K562 (cell line): ENCODE data around the gene C1orf56. TPM values are rescaled to one million over a fixed set of nuclear protein-coding genes. Genes with fewer than 3 reads are reported as not detected.
A peak's percentile ranks its signal among the peaks of the same experiment; 100 is the strongest.

Source experiments
- ARID3B ChIP-seq: fragments of 250-450 bp; sonication (Bioruptor Pico); IDR thresholded peaks from 2 replicates; pipeline ENCODE4 v1.4.0; 2020; ENCODE audit warnings: borderline replicate concordance
- ATF7 ChIP-seq: fragments of 450-650 bp; IDR thresholded peaks from 2 replicates; pipeline ENCODE4 v1.7.1; 2014; ENCODE audit warnings: mild to moderate bottlenecking, moderate library complexity
- CAMTA2 ChIP-seq: fragments of 250-450 bp; sonication (Bioruptor Pico); conservative IDR thresholded peaks from 2 replicates; pipeline ENCODE4 v1.5.1; 2022
- E2F4 ChIP-seq: sonication (generic); formaldehyde crosslinking; IDR thresholded peaks from 2 replicates; pipeline ENCODE4 v1.8.0; 2022; ENCODE audit warnings: mild to moderate bottlenecking, low read depth, missing genetic modification reagents
- FOS ChIP-seq: IDR thresholded peaks from 3 replicates; pipeline ENCODE4 v1.6.1; 2011; ENCODE audit not compliant: insufficient read length; ENCODE audit errors: extremely low read depth
- HDAC1 ChIP-seq, 2 experiments: fragments of 450-650 bp; IDR thresholded peaks; 2 replicates each; pipeline ENCODE4 v1.6.1; 2016 to 2017; ENCODE audit warnings: inconsistent platforms in 1 of 2, mild to moderate bottlenecking in 1 of 2, moderate library complexity in 1 of 2
- HNRNPK ChIP-seq: fragments of 200-400 bp; formaldehyde crosslinking; IDR thresholded peaks from one replicate; pipeline ENCODE4 v1.6.1; 2018; ENCODE audit warnings: mild to moderate bottlenecking, low read depth, low read length; ENCODE audit not compliant: poor library complexity, severe bottlenecking
- KDM1A ChIP-seq, 2 experiments: fragments of 450-650 bp; IDR thresholded peaks; 2 replicates each; pipeline ENCODE4 v1.6.1; 2016; ENCODE audit warnings: mild to moderate bottlenecking in 2 of 2
- LCOR ChIP-seq: sonication (generic); formaldehyde crosslinking; IDR thresholded peaks from 2 replicates; pipeline ENCODE4 v1.8.0; 2022; ENCODE audit warnings: mild to moderate bottlenecking, missing genetic modification reagents
- MBD1 ChIP-seq: fragments of 250-450 bp; sonication (Bioruptor Pico); IDR thresholded peaks from 2 replicates; pipeline ENCODE4 v1.8.0; 2022; ENCODE audit warnings: inconsistent platforms
- MYC ChIP-seq, 2 experiments: fragments of 250-450 bp in 1 of 2; sonication (Bioruptor Pico) in 1 of 2; IDR thresholded peaks; 2 replicates each; pipeline versions ENCODE4 v1.5.1 to v1.6.1; 2012 to 2021; ENCODE audit warnings: low read depth in 2 of 2, borderline replicate concordance in 1 of 2, improper control_type of control experiment in 1 of 2, low read length in 1 of 2, mild to moderate bottlenecking in 1 of 2, moderate library complexity in 1 of 2
- NEUROD1 ChIP-seq: fragments of 150-350 bp; IDR thresholded peaks from 2 replicates; pipeline ENCODE4 v1.6.1; 2014; ENCODE audit warnings: borderline replicate concordance, low read length, low read depth; ENCODE audit not compliant: partially characterized antibody
- RBM39 ChIP-seq: fragments of 200-400 bp; formaldehyde crosslinking; optimal IDR thresholded peaks from 2 replicates; pipeline ENCODE3; 2018; ENCODE audit warnings: low read depth, low read length
- RCOR1 ChIP-seq, 2 experiments: IDR thresholded peaks; 2 replicates each; pipeline ENCODE4 v1.6.1; 2012; ENCODE audit warnings: low read depth in 2 of 2, low read length in 2 of 2, borderline replicate concordance in 1 of 2, improper control_type of control experiment in 1 of 2
- SRF ChIP-seq, 2 experiments: fragments of 250-450, 450-650 bp in 1 of 2; sonication (Bioruptor Pico) in 1 of 2; sonication (generic) in 1 of 2; formaldehyde crosslinking; IDR thresholded peaks; 2 replicates each; pipeline versions ENCODE4 v1.5.0 to v1.5.1; 2020 to 2022; ENCODE audit warnings: mild to moderate bottlenecking in 1 of 2, missing genetic modification reagents in 1 of 2
- TCF15 ChIP-seq: fragments of 250-450 bp; sonication (Bioruptor Pico); IDR thresholded peaks from 2 replicates; pipeline ENCODE4 v1.8.0; 2022; ENCODE audit warnings: moderate library complexity, mild to moderate bottlenecking, inconsistent platforms
- TFAP4 ChIP-seq: sonication (generic); formaldehyde crosslinking; IDR thresholded peaks from 2 replicates; pipeline ENCODE4 v1.8.0; 2022; ENCODE audit warnings: missing genetic modification reagents, mild to moderate bottlenecking, moderate library complexity, borderline replicate concordance
- ZHX1 ChIP-seq: fragments of 150-350 bp; conservative IDR thresholded peaks from 2 replicates; pipeline ENCODE4 v1.6.1; 2014; ENCODE audit warnings: low read length
- polyA plus RNA-seq, 8 experiments: library from polyadenylated mRNA; depleted of rRNA in 4 of 8; stranded (reverse) in 5 of 8; unstranded in 3 of 8; fragments of >200 nt; fragmentation: Nextera tagmentation in 2 of 8; fragmentation: Illumina TruSeq in 1 of 8; extraction: Ambion mirVana in 2 of 8; extraction: Trizol in 1 of 8; gene quantifications; 2 replicates each; pipeline versions ENCODE4 v1.2.1 to v1.2.3, GENCODE V29; 2011 to 2014; ENCODE audit warnings: inconsistent platforms in 1 of 8, missing spikeins in 1 of 8
- total RNA-seq, 7 experiments: library from RNA; depleted of rRNA in 6 of 7; stranded (reverse); fragments of >200 nt in 6 of 7; fragmentation: Illumina TruSeq in 2 of 7; extraction: Trizol in 2 of 7; gene quantifications; 2 replicates each; pipeline versions ENCODE4 v1.2.1 to v1.2.3, GENCODE V29; 2011 to 2021; ENCODE audit warnings: low replicate concordance in 1 of 7

The C1orf56 gene
- total and polyA plus RNA-seq, 9 of the 15 experiments (the other 6 are each of a cell fraction or from before 2014, with no cell fraction given): 0.18 to 15.7 (median 1.1) TPM

GRCh38 chr1:151000408-151000807 is 47.1 kb upstream of the C1orf56 start (continued):
- no peak for TF ChIP-seq FOS
- no peak for TF ChIP-seq MBD1 (CRISPR knock-in tag)
- no peak for TF ChIP-seq NEUROD1
- no peak for TF ChIP-seq TCF15 (CRISPR knock-in tag)
- no peak for TF ChIP-seq LCOR
- 0 out of 4 replicates have a peak, but pooled peaks of 1 of the 2 experiments have one; percentile 10 for TF ChIP-seq RCOR1 (IDR thresholded peaks at IDR 0.05; ENCODE audit: borderline replicate concordance in 1 of 2, low read depth in 2 of 2, low read length in 2 of 2)
- no peak for TF ChIP-seq E2F4
- peak; percentile 43; the same call in 1 of the 2 replicates for TF ChIP-seq ATF7
- no peak for TF ChIP-seq RBM39
- TF ChIP-seq ZHX1: no peak
- no peak for TF ChIP-seq TFAP4 (CRISPR knock-in tag)
- TF ChIP-seq KDM1A (IDR thresholded peaks at IDR 0.05): no peak
- no peak for TF ChIP-seq CAMTA2 (CRISPR knock-in tag)
- TF ChIP-seq SRF (CRISPR knock-in tag; IDR thresholded peaks at IDR 0.05): no peak
- no peak for TF ChIP-seq ARID3B (CRISPR knock-in tag)
- TF ChIP-seq MYC (IDR thresholded peaks at IDR 0.05; ENCODE audit: low read depth, low read length): 0 out of 2 replicates have a peak, but pooled peaks have one; percentile 12
- TF ChIP-seq MYC (CRISPR knock-in tag; IDR thresholded peaks at IDR 0.05; ENCODE audit: borderline replicate concordance, low read depth): no peak
- TF ChIP-seq HDAC1 (IDR thresholded peaks at IDR 0.05): no peak
- TF ChIP-seq HNRNPK: no peak
